GM19463 (cell line): ENCODE data around the gene HCCS.
A peak's percentile ranks its signal among the peaks of the same experiment; 100 is the strongest.
"Not testable (repeated sequence)": the region's sequence is repeated elsewhere in the genome, so short reads cannot be mapped to it uniquely, and the experiment has no call there.

ENCODE experiments used
- ATAC-seq: cut with Tn5 transposase; IDR thresholded peaks from one replicate; pipeline ENCODE4 v1.9.1; 2021; ENCODE audit warnings: mild to moderate bottlenecking, moderate library complexity; ENCODE audit not compliant: unreplicated experiment

HCCS gene

DNA sequence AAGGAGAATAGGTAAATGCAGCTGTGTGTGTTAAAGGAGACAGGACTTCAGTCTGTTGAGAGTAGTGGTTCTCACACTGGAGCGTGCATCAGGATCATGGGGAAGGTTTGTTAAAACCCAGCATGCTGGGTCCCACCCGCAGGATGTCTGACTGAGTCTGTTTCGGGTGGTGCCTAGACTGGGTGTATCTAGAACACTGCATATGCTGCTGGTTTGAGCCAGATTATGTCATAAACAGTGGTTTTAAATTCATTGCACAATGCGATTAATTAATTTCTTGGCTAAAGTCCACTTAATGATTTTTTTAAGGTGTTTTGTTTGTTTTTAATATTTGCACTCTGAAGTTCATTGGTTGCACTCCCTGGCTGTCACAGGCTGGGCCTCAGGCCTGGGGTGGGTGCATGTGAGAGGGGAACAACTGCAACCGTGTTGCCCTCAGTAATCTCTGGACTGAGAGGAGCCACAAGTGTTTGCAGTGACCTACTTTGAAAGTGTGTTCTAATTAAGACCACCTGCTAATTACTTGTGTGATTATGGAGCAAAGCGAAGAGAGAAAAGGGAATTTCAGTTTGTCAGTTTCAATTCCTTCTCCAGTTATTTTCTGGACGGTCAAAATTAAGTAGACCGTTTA, 8.3 kb downstream of the HCCS start:
- ATAC-seq = no peak

DNA sequence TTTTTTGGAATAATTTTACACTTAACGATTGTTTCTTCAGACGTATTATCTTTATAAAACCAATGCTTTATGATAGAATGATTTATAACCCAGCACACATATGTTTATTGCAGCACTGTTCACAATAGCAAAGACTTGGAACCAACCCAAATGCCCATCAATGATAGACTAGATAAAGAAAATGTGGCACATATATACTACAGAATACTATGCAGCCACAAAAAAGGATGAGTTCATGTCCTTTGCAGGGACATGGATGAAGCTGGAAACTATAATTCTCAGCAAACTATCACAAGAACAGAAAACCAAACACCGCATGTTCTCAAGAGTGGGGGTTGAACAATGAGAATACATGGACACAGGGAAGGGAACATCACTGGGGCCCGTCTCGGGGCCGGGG, 12.0 kb downstream of the HCCS start:
- not testable (repeated sequence) for ATAC-seq

DNA sequence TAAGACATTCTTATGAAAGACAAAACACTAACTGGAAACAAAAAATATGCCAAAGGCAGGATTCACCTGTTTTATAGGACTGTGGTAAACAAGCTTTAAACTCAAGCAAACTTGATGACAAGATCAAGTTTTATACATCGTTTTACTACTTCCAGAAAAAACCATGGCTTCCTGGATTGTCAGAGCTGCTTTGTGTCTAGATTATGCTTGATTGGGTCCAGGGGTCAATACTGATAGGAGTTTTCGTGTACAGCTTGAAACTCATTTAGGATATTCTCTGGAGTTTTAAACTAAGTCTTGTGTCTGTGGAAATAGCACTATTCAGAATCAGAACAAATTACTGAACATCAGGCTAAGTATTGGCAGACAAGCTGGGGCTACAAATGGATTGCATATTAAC, 13.0 kb downstream of the HCCS start:
- ATAC-seq = no peak

DNA sequence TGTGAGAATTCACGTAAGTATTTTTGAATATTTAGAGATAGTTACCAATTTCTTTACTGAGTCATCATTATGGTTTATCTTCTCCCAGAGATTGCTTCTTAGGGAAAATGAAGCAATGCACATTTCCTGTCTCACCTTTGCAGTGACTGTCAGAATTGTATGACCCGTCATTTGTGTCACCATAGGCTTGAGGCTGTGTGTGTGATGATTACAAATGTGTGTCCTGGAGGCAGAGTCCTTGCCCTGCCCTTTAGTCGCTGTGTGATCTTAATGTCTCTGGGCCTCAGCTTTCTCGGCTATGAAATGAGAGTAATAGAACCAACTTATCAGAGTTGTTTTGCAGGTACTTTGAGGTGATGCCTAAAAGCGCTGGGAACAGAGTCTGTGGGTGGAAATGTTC, 13.9 kb downstream of the HCCS start:
- ATAC-seq = no peak

DNA sequence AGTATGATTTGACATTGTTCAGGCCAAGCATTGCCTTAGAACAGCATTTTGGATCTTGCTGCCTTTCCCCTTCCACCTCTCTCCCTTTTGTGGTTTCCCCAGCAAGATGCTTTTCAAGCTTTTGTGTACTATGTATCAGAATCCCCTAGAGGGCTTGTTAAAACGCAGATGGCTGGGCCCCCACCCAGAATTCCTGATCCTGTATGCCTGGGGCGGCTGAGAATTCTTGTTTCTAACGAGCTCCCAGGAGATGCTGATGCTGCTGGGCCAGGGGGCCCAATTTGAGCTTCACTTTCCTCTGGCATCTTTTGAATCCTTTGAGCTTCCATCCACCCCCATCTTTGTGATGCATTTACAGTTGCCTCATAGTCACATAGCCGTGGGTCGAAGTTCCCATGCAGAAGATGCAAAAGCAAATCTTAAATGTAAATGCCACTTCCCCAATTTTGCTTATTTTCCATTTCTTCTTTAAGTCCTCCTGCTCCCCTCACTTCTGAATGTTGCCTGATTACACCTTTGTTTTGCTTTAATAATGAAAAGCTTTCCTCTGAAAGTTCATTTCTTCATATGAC, 18.5 kb downstream of the HCCS start:
- no peak for ATAC-seq

DNA sequence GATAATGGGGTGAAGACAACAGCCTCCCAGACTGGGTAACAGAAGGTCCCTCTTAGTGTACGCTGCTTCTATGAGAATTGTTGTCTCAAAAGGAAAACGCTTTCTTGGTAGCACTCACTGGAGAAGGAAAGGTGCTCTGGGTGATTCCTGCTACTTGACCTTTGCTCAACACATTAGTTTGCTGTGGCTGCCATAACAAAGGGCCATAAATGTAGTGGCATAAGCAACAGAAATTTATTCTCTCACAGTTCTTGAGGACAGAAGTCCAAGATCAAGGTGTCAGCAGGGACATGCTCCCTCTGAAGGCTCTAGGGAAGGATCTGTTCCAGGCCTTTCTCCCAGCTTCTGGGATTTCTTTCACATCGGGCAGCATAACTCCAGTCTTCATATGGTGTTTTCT, 19.0 kb downstream of the HCCS start:
- ATAC-seq = no peak

DNA sequence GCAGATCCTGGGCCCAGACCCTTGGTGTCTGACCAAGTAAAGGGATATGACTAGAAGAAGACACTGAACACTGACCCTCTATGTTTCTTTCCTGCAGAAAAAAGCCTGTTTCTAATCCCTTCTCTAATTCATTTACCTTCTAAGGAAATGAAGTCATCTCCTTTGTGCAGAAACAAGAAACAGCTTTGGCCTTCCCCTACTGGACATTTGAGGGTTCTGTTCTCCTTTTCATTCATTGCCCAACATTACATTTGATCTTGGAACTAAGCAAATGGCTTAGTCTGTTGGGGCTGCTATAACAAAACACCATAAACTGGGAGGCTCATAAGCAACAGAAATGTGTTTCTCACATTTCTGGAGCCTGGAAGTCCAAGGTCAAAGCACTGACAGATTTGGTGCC, 20.0 kb downstream of the HCCS start:
- no peak for ATAC-seq

DNA sequence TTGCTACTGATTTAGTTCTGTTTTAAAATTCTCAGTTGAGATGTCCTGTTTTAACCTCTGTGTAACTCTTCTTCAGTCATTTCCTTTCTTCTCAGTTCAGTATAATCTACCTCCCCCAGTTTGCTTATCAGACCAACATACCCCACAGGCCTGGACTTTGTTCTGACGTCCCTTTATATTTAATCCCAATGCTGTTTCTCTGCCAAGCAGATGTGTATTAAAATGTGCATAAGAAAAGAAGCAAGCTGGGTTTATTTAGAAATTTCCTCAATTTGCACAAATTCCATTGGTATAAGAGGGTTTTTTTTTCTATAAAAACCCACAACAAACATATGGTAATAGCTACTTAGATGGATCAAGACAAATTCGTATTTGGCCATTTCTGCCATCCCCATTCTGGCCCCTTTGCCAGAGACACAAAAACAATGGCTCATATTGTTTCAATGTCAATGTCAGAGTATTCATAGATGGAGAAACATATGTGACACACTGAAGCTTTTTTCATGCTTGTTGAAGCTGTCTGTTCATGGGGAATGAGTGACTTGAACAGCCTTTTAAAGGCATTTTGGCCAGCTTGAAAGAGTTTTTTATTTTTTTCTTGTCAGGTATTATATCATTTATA, 24.5 kb downstream of the HCCS start:
- no peak for ATAC-seq

DNA sequence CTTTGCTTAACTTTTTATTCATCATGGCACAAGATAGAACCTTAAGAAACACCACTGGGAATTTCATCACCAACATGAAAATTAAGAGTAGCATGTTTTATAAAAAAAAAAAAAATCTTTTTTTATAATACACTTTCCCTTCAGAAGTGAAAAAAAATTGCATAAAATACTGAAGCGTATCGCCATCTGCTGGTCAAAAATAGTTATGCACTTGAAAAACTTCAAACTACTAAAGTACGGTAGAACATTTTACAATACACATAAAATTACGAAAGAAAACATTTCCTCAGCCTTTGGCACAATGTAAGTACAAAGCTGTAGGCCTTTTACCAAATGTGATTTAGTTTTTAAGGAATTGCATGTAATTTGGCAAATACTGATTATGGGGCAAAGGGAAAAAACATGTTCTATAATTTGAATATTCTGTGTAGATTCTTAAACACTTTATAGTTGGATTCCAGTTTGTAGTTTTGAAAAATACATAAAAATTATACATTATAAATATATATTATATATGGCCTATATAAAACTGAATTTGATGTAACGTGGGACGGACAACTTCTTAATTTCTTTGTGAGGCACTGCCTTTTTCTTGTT, 26.5 kb downstream of the HCCS start:
- ATAC-seq = no peak

DNA sequence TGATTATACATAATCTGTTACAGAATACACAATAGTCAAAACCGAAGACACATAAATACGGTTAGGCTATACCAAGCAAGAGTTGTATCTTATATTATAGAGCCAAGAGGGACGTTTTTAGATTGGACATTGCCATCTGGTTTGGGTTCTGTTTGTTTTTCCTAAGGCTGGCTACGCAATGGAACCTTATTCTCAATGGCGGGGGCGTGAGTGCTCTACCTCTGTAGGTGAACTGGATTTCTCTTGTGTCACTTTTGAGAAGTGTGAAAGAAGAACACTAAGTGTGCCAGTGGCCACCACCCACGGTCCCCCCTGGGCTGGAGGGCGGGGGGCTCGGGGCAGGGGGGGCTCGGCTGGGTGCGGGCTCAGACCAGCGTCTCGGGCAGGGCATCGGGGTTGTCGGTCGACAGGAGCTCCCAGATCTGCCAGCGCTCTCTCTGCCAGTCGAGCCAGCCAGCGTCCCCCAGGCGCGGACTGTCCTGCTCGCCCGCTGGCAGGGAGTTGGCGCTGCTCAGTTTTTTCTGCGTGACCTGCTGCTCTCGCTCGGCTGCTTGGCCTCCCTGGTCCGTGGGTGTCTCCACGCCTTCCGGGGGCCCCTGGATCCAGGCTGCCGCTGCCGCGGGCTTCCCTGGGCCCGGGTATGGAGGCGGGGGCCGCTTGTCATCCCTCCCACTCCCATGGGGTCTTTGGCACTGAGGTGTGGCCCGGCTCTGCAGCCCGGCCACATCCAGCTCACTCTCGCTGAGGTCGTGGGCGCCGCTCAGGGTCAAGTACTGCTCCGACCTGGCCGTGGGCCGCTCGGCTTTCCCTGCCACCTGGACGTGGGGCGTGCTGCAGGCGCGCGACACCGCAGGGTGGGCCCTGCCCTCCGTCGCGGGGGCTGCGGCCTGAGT, 27.6 kb downstream of the HCCS start:
- ATAC-seq = no peak

DNA sequence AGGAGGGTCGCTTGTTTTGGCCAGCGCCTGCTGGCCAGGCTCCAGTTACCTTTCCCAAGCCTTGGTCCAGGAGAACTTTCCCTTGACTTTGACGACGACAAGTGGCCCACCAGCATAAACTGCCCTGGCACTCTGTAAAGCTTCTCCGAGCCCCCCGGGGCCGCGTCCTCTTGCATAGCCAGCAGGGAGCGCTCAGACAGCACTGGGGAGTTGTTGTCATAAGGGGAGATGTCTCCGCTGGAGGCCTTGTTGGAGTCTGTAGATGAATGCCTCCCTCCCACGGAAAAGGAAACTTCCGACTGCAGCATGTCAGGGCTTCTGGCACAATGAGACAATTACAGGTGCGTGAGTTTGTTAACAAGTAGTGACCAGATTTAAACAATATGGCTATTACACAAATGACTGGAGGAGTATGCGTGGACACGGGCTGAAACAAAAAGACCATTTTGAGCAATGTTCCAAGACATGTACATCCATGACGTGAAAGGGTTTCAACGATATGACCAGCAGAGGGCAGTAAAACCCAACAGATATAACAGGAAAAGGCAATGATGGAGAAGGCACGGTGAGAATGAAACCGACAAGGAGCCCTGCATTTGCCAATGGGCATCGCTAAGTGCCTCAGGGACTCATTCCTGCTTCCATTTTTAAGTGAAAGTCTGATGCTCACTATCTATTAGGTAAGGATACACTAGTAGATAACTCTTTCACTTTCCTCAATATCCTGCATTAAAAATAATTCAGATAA, 33.0 kb downstream of the HCCS start:
- ATAC-seq = peak; percentile 88

DNA sequence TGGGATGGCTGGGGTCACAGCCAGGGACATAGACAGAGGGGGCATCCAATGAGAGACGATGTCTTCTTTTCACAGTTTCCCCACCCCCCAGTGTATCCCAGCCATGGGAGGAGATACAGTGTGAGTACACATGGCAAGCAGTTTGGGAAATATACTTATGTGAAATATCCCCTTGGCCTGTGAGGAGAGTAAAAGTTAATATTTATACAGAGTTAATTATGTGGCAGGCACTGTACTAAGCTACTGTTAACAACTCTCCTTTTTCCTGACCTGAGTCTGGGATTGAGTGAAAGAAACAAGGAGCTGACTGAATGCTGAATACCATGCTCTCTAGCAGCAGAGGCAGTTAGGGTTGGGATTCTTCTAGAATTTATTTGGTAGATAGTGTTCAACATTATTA, 35.3 kb downstream of the HCCS start:
- ATAC-seq = no peak

DNA sequence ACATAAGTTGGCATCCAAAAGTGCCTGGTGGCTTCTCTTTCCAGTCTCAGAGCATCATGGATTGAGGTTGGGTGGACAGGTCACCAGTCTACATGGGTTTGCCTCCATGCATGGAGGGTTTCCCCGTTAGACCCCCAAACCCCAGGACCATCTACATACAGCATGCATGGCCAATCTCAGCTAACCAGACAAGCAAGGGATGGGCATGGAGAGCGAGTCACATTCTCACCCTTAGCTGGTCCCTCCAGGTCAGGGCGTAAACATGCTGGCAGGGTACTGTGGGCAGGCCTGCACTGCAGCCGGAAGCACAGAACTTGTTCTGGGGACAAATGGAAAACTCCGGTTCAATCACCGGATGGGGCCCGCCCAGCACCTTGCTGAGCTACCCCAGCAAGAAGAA, 37.3 kb downstream of the HCCS start:
- ATAC-seq = no peak

DNA sequence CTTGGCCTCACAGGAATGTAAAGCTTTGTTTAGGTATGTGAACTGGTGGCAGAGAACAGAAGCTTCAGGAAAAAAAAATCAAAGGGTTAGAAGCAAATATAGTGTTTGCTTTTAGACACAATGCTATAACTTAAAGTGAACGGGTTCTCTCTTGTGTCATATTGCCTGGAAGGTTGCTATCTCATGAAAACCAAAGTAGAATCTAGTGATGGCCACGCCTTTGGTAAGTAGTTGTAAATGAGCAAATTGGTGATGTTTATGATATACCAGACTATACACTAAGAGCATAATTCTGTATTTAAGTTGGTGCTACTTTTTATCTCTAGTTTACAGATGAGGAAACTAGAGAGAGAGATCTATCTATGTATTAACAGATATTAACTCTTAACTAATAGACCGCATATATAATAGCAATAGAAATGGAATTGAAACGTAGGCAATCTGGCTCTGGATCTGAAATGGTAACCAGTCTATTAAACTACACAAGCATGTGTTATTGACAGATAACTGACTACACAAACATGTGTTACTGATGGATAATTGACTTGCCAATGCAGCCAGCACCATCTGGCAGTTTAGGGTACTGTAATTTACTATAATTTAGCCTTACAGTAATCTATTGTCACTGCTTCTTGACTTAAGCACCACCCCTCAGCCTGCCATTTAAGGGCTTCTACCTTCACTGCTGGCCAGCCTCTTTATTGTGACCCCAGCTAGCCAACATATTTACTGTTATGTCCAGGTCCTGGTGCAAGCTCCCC, 40.8 kb downstream of the HCCS start:
- no peak for ATAC-seq

DNA sequence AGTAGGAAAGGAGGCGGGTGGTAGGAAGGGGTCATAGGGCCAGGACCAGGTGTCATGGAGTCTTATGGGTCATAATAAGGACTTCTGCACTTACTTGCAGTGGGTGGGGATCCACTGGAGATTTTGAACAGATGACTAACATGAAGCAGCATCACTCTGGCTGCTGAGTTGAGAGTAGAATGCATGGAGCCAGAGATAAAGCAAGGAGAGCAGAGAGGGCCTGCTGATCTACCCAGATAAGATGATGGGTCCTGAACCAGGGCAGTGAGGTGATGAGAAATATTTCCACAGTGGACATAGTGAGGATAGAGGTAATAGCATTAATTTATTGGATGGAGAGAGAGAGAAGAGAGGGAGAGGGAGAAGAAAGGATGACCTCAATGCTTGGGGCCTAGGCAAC, 48.0 kb downstream of the HCCS start:
- no peak for ATAC-seq

DNA sequence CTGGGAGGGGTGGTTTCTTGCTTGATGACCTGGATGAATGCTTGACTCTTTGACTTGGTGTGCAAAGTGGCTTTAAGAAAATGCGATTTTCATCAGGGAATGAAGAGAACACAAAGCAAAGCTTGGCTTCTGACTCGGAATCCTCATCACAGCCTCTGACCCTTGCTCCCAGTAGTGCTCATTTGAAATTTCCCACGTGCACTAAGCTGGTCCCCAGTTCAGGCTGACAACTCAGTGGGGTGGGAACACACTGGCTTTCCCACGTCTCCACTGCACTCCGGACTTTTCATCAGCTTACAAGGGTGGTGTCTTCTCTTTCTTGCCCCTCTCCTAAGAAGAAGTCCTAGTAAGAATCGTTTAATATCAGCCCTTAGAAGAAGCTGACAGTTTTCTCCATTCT, 53.3 kb downstream of the HCCS start:
- ATAC-seq = no peak

DNA sequence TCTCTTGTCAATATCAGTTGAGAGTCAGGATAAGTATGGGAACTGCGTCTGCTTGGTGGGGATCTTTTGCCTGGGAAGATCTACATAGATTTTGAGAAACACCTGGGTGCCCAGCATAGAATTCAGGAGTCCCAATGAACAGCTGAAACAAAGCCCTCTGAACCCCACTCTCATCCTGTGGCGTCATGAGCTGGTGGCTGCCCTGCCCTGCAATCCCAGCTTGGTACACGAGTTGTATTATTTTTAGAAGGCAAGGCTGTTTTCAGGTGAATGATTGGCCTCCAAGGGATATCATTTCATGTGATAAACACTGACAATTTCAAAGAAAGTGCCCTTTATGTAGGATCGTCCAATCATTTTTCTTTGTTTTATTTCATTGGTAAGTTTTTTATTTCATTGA, 60.8 kb downstream of the HCCS start:
- no peak for ATAC-seq

DNA sequence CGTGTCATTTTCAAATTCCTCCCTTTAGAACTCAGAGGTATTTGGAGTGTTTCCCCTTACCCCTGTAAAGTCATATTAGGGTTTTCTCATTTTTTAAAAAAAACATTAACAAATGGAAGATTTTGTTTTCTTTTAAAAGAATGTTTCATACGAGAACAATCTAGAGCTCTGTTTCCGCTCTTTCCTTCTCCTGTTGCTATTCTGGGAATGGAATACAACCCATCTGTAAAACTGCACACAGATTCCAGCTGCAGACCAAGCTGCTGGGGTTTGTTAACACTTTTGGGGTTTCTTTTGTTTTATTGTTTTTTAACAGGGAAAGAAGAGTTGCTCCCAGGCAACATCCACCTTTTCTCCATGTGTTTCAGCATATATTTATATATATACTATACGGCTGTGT, 61.3 kb downstream of the HCCS start:
- ATAC-seq = no peak
